HG03280 (cell line): ENCODE results near the gene PLEKHA8.
A peak's percentile ranks its signal among the peaks of the same experiment; 100 is the strongest.

Source experiments
- ATAC-seq: cut with Tn5 transposase; IDR thresholded peaks from one replicate; pipeline ENCODE4 v1.9.1; 2021; ENCODE audit warnings: mild to moderate bottlenecking, moderate library complexity; ENCODE audit not compliant: unreplicated experiment

The PLEKHA8 gene

GRCh38 chr7:30028216-30028748, at the start of gene PLEKHA8:
PLEKHA8 (plus strand) TSS chr7:30028412; CDS start chr7:30028763, 351 bp downstream.
- peak; percentile 54 for ATAC-seq

DNA sequence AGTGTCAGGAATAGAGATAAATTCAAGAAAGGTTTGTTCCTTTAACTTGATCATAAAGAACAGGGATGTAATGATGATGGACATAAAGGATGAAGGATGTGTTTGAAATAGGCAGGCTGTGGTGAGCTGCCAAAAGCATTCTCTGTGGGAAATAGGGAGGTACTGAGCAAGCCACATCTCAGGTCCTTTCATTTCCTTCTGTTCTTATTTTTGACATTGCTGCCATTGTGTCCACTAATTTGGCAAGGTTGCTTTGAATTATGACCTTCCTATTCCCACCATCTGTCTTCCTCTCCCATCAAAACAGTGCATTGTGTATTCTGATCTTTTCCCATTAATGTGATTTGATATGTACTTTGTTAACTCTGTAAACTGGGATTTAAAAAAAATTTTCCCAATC, 48.1 kb upstream of the PLEKHA8 start:
- ATAC-seq = no peak

DNA sequence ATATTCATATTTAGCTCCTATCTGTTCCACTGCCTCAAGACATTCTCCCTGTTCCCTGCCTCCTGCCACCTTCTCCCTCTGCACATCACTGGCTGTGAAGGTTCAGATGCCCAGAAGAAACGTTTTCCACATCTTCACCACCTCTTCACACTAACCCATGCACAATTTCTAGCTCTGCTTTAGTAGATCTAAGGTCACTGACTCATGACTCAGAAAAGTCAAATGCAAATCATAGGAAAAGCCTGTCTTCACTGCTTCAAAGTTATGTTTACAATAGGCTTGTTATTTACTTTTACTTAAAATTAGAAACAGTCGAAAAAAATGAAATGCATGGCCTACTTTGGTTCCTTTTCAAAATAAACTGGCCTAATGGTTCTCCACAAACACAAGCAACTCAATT, 41.1 kb upstream of the PLEKHA8 start:
- no peak for ATAC-seq

- no peak for ATAC-seq
Measured at GRCh38 chr7:29987811-29988317, 40.3 kb upstream of the PLEKHA8 start.

- ATAC-seq = peak; percentile 34
Measured at GRCh38 chr7:29988424-29989256, 39.6 kb upstream of the PLEKHA8 start.

GRCh38 chr7:29989257-29989995, 38.8 kb upstream of the PLEKHA8 start, which contains the start of gene SCRN1:
SCRN1 (minus strand) TSS chr7:29989801; CDS start chr7:29969067, 20,734 bp downstream.
- peak; percentile 36 for ATAC-seq

- no peak for ATAC-seq
Measured at GRCh38 chr7:29990931-29991330, 37.3 kb upstream of the PLEKHA8 start.

DNA sequence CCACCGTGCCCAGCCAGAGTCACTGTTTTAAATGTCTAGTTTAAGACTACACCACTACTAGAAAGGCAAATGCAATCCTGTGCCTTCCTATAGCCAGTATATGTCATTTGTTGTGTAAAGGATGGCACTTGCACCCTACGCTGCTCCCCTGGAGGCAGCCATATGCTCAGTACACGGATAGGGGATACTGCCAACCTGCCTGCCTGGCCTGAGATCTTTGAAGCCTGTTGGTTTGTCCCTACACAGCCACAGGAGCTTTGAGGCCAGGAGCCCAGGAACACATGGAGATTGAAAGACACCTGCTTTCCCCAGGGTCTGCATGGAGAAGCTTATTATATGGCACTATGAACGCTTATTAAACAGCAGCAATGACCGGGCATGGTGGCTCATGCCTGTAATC, 36.3 kb upstream of the PLEKHA8 start:
- ATAC-seq = no peak

DNA sequence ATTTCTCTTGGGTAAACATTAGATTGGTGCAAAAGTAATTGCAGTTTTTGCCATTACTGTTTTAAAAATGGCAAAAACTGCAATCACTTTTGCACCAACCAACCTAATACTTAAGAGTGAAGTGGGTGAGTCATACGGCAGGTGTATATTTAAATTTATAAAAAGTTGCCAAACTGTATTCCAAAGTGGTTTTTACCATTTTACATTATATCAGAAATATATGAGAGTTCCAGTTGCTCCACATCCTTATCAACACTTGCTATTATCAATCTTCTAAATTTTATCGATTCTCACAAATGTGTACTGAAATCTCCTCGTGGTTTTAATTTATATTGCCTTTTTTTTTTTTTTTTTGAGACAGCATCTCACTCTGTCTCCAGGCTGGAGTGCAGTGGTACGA, 35.1 kb upstream of the PLEKHA8 start:
- ATAC-seq = no peak

DNA sequence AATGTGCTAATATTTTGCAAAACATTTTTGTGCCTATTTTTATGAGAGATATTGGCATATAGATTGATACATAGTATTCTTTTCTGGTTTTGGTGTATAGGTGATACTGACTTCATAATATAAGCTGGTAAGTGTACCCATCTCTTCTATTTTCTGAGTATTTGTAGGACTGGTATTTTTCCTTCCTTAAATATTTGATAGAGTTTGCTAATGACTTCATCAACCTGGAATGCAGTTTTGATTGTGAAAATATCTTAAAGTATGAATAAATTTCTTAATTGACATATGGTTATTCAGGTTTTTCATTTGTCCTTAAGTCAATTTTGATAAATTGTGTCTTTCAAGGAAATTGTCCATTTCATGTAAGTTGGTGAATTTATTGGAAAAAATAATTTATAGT, 32.6 kb upstream of the PLEKHA8 start:
- ATAC-seq = no peak

GRCh38 chr7:29996321-29996720, 31.9 kb upstream of the PLEKHA8 start:
- no peak for ATAC-seq

- ATAC-seq = no peak
Measured at GRCh38 chr7:29998489-29998888, 29.7 kb upstream of the PLEKHA8 start.

- ATAC-seq = no peak
Measured at GRCh38 chr7:30001998-30002397, 26.2 kb upstream of the PLEKHA8 start.

- no peak for ATAC-seq
Measured at GRCh38 chr7:30003098-30003497, 25.1 kb upstream of the PLEKHA8 start.

DNA sequence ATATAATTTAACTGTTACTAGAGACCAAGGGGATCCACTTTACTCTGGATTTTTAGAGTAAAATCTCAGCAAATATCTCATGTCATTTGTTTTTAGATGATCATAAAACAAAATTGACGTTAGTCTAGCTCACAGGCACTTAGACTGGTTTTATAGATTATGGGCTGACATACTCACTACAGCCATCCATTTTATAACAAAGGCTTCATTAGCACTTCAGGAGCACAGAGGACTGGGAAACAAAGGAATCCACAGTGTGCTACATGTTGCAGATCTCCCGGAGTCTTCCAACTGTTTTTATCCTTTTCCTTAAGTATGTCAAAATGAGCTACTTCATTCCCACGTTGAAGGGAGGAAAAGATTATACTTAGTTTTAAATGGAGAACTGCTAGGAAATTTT, 22.7 kb upstream of the PLEKHA8 start:
- no peak for ATAC-seq

- ATAC-seq = no peak
Measured at GRCh38 chr7:30010021-30010420, 18.2 kb upstream of the PLEKHA8 start.

DNA sequence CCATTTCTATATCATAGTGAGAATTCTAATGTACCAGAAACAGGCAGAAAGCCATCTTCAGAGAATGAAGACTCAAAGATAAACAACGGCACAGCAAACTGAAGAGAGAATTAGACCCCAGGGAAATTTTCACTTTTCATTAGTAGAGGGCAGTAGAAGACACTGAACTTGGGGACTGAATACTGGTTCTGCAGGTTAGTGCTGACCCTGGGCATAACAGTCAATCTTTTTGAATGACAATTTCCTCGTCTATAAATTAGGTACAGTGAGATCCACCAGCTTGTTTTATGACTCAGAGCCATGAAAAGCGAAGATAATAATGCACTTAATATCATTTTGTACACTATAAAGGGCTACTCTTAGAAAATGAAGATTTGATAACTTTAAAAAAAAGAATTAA, 15.5 kb upstream of the PLEKHA8 start:
- ATAC-seq = no peak

- no peak for ATAC-seq
Measured at GRCh38 chr7:30018451-30018850, 9.8 kb upstream of the PLEKHA8 start.

DNA sequence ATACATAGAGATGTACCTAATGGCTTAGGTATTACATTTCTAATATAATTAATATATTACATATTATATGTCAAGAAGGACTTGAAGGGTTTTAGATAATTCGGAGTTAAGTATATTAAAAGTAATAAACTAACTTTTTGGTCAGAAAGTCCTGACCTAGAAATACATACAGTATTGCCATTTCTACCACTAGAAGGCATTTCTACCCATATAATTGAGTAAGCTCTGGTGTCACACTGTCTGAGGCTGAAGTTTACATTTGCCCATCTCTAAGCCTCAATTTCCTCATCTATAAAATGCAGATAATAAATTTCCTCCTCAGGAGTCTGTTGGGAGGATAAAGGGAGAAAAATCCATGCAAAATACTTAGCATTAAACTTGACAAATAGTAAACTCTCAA, 8.8 kb upstream of the PLEKHA8 start:
- ATAC-seq = no peak

- no peak for ATAC-seq
Measured at GRCh38 chr7:30019960-30020359, 8.3 kb upstream of the PLEKHA8 start.

GRCh38 chr7:30020535-30020934, 7.7 kb upstream of the PLEKHA8 start:
- ATAC-seq = no peak

GRCh38 chr7:30022991-30023390, 5.2 kb upstream of the PLEKHA8 start:
- ATAC-seq = no peak
